GM23338 (cell line): ENCODE measurements around the gene NAA80.

ENCODE experiments used
- EZH2 ChIP-seq: fragments of 200-600 bp; sonication (generic); IDR thresholded peaks from one replicate; pipeline ENCODE4 v1.8.0; 2017; ENCODE audit warnings: antibody characterized with exemption, mild to moderate bottlenecking, low read depth; ENCODE audit not compliant: unreplicated experiment
- POLR2AphosphoS5 ChIP-seq: IDR thresholded peaks from 2 replicates; pipeline ENCODE4 v1.6.1; 2016; ENCODE audit warnings: antibody characterized with exemption, low read depth
- TF ChIP-seq, protein P1 (sequence below), 2 experiments: fragments of 200-600 bp in 1 of 2; sonication (generic) in 1 of 2; conservative IDR thresholded peaks; 2 replicates each; pipeline versions ENCODE4 v1.5.1 to v1.6.1; 2016 to 2017; ENCODE audit warnings: antibody characterized with exemption in 2 of 2, low read depth in 2 of 2, mild to moderate bottlenecking in 2 of 2, moderate library complexity in 1 of 2

DNA sequence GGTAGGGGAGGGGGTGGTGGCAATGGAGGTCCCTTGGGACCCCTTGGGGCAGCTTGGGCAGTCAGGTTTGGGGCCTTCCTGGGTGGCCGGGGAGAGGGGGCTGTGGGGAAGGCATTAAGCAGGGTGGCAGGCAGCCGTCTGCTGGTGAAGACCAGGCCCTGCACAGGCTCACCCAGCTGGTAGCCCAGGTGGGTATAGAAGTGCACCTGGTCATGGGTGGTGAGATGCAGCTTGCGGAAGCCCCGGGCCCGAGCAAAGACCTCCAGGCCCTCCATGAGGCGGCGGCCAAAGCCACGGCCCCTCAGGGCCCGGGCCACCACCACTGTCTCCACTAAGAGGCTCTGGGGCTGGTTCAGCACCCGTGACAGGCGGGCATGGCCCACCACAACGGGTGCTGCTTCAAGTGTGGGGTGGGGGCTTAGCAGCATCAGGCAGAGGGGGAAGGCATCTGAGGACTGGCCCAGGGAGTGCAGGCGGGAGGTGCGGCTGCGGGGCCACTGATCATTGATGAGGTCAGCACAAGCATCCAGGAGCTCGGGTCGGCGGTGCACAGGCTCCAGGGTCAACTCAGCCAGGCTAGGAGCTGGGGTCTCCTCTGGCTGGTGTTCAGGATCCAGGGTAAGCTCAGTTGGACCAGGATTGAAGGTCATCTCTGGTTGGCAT is 2.4 kb downstream of the NAA80 start:
- TF ChIP-seq, protein P1, sequence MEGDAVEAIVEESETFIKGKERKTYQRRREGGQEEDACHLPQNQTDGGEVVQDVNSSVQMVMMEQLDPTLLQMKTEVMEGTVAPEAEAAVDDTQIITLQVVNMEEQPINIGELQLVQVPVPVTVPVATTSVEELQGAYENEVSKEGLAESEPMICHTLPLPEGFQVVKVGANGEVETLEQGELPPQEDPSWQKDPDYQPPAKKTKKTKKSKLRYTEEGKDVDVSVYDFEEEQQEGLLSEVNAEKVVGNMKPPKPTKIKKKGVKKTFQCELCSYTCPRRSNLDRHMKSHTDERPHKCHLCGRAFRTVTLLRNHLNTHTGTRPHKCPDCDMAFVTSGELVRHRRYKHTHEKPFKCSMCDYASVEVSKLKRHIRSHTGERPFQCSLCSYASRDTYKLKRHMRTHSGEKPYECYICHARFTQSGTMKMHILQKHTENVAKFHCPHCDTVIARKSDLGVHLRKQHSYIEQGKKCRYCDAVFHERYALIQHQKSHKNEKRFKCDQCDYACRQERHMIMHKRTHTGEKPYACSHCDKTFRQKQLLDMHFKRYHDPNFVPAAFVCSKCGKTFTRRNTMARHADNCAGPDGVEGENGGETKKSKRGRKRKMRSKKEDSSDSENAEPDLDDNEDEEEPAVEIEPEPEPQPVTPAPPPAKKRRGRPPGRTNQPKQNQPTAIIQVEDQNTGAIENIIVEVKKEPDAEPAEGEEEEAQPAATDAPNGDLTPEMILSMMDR (conservative IDR thresholded peaks at IDR 0.05; ENCODE audit: low read depth in 2 of 2), result no peak
- TF ChIP-seq EZH2 (no peak), POLR2AphosphoS5 (no peak)
